ENCODE data around the gene FAM47C.

DNA sequence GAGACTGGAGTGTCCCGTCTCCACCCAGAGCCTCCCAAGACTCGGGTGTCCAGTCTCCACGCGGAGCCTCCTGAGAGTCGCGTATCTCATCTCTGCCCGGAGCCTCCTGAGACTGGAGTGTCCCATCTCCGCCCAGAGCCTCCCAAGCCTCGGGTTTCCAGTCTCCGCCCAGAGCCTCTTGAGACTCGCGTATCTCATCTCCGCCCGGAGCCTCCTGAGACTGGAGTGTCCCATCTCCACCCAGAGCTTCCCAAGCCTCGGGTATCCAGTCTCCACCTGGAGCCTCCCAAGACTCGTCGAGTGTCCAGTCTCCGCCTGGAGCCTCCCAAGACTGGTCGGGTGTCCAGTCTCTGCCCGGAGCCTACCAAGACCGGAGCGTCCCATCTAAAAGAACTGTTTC lies 2.3 kb downstream of the FAM47C start:
- TF ChIP-seq, protein P1, sequence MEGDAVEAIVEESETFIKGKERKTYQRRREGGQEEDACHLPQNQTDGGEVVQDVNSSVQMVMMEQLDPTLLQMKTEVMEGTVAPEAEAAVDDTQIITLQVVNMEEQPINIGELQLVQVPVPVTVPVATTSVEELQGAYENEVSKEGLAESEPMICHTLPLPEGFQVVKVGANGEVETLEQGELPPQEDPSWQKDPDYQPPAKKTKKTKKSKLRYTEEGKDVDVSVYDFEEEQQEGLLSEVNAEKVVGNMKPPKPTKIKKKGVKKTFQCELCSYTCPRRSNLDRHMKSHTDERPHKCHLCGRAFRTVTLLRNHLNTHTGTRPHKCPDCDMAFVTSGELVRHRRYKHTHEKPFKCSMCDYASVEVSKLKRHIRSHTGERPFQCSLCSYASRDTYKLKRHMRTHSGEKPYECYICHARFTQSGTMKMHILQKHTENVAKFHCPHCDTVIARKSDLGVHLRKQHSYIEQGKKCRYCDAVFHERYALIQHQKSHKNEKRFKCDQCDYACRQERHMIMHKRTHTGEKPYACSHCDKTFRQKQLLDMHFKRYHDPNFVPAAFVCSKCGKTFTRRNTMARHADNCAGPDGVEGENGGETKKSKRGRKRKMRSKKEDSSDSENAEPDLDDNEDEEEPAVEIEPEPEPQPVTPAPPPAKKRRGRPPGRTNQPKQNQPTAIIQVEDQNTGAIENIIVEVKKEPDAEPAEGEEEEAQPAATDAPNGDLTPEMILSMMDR (IDR thresholded peaks at IDR 0.05): no peak
- no peak for TF ChIP-seq EP300 (IDR thresholded peaks at IDR 0.05)
- no peak for TF ChIP-seq POLR2AphosphoS5 (IDR thresholded peaks at IDR 0.05)
- no peak for TF ChIP-seq POLR2A (IDR thresholded peaks at IDR 0.05)
